HG03432 (cell line): Measurements from ENCODE around the gene UQCRQ.
"Not testable (repeated sequence)": the region's sequence is repeated elsewhere in the genome, so short reads cannot be mapped to it uniquely, and the experiment has no call there.

ENCODE experiments used
- ATAC-seq: cut with Tn5 transposase; IDR thresholded peaks from one replicate; pipeline ENCODE4 v1.9.1; 2021; ENCODE audit warnings: mild to moderate bottlenecking, moderate library complexity; ENCODE audit not compliant: unreplicated experiment

Gene UQCRQ

GRCh38 chr5:132831095-132831860, 35.2 kb upstream of the UQCRQ start:
- ATAC-seq = no peak

- ATAC-seq = no peak
Measured at GRCh38 chr5:132832612-132833011, 33.8 kb upstream of the UQCRQ start.

GRCh38 chr5:132834057-132834456, 32.4 kb upstream of the UQCRQ start:
- no peak for ATAC-seq

- no peak for ATAC-seq
Measured at GRCh38 chr5:132836852-132837251, 29.6 kb upstream of the UQCRQ start.

- ATAC-seq = no peak
Measured at GRCh38 chr5:132837868-132838267, 28.6 kb upstream of the UQCRQ start.

- ATAC-seq = no peak
Measured at GRCh38 chr5:132838516-132839282, 27.7 kb upstream of the UQCRQ start.

- no peak for ATAC-seq
Measured at GRCh38 chr5:132839426-132840301, 26.8 kb upstream of the UQCRQ start.

GRCh38 chr5:132840313-132840712, 26.1 kb upstream of the UQCRQ start:
- ATAC-seq = no peak

- ATAC-seq = no peak
Measured at GRCh38 chr5:132840896-132841295, 25.5 kb upstream of the UQCRQ start.

- no peak for ATAC-seq
Measured at GRCh38 chr5:132841305-132841704, 25.1 kb upstream of the UQCRQ start.

GRCh38 chr5:132848270-132848669, 18.2 kb upstream of the UQCRQ start:
- ATAC-seq = no peak

GRCh38 chr5:132849347-132849746, 17.1 kb upstream of the UQCRQ start:
- no peak for ATAC-seq

GRCh38 chr5:132850066-132850465, 16.4 kb upstream of the UQCRQ start:
- no peak for ATAC-seq

GRCh38 chr5:132853323-132853722, 13.1 kb upstream of the UQCRQ start:
- no peak for ATAC-seq

GRCh38 chr5:132853790-132854189, 12.7 kb upstream of the UQCRQ start:
- ATAC-seq = no peak

- ATAC-seq = no peak
Measured at GRCh38 chr5:132854301-132854700, 12.1 kb upstream of the UQCRQ start.

GRCh38 chr5:132854992-132855391, 11.4 kb upstream of the UQCRQ start:
- not testable (repeated sequence) for ATAC-seq

- no peak for ATAC-seq
Measured at GRCh38 chr5:132856011-132856410, 10.4 kb upstream of the UQCRQ start.

- no peak for ATAC-seq
Measured at GRCh38 chr5:132859889-132860437, 6.5 kb upstream of the UQCRQ start.

GRCh38 chr5:132860742-132861141, 5.7 kb upstream of the UQCRQ start:
- ATAC-seq = no peak
